NCI-H2029 treated with DMSO at 0.1 percent for 48 hours (cell line): Measurements from ENCODE around the gene ACAD10.

ENCODE experiments used
- DNase-seq: peaks from one replicate; lab custom pipeline; 2025; lab: John Stamatoyannopoulos, UW

ACAD10 gene

DNA sequence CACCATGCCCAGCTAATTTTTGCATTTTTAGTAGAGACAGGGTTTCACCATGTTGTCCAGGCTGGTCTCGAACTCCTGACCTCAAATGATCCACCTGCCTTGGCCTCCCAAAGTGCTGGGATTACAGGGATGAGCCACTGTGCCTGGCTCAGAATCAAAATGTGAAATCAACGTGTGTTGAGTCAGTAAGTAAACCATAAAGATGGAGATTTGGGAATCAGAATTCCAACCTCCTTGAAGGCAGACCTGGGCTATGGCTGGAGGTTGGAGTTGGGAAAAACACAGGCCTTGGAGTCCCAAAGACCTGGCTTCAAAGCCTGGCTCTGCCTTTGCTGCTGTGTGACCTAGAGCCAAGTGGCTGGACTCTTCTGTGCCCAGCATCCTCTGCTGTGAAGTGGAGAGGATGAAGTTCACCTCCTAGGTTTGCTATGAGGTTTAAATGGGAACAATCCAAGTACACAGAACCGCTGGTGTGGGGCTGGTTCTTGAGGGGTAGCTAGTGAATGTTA is 91.0 kb downstream of the ACAD10 start:
- no peak for DNase-seq

DNA sequence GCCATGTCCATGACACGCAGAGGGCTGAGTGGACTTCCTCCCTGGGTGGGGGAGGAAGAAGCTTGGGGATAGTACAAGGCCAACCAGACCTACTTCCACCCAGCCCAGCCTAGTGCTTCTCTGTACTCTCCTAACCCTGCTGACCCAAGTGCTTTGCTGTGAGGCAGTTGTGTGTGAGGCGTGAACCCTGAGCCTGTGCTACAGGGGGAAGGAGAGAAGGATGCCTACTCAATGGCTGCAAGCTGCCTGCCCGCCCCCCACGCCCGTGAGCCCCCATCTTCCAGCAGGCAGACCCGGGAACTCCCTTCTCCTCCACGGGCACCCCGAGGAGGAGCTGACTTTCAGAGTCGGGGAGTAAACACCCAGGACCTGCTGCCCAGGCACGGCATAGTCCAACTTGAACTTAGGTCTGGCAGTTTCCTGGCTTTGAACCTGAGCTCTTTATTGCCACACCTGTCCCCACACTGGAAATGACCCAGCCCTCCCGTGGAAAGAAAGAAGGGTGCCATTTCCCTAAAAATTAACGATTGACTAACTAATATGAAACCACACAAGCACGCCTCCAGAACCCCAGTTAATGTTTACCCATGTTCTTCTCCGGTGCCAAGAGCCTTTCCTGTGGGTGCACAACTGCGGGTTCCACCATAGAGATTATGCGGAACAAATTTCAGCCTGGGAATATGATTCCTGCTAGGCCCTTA is 91.6 kb downstream of the ACAD10 start:
- no peak for DNase-seq

DNA sequence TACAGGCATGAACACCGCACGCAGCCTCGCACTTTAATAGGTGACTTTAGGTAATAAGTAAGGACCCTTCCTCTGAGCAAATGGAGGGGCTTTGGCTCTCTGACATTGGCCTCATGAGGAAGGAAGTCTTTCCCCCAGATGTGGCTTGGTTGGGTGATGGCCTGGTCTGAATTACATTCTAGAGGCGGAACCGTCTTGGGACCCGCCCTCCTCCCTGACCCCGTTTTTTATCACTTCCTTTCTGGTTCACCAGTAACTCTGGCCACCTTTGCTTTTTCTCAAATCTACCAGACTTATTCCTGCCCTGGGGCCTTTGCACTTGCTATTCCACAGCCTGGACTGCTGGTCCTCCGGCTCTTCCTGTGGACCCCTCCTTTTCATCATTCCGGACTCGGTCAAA is 94.3 kb downstream of the ACAD10 start:
- DNase-seq = no peak

DNA sequence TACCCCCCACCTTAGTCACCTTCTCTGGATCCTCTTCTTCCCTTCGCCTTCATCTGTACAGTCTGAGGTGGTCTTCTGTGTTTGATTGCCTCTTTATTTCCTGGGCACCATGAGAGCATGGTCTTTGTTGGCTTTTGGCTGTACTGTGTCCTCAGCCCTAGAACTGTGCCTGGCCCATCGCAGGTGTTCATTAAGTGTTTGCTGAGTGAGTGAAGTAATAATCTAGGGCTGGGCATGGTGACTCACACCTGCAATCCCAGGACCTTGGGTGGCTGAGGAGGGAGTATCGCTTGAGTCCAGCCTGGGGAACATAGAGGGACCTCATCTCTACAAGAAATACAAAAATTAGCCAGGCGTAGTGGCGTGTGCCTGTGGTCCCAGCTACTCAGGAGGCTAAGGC is 94.8 kb downstream of the ACAD10 start:
- DNase-seq = no peak

DNA sequence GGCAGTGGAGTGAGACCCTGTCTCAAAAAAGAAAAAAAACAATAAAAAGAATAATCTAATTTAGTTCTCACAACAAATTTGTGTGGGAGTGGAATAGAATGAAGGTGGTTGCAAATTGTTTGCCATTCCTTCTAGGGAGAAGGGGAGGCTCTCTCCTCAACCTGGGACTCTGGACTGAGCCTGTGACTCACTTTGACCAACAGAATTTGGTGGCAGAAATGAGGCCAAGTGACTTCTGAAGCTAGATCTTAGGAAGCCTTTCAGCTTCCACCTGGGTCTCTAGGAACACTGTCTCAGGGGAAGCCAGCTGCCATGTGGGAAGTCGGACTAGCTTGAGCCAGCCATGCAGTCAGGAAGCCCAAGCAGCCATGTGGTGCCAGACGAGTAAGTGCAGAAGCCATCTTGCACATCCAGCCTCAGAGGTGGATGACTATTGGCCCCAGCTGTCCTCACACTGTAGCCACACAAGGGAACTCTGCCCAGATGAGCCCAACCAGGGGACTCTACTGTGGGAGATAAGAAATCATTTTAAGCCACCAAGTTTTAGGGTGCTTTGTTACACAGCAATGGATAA is 95.3 kb downstream of the ACAD10 start:
- no peak for DNase-seq

DNA sequence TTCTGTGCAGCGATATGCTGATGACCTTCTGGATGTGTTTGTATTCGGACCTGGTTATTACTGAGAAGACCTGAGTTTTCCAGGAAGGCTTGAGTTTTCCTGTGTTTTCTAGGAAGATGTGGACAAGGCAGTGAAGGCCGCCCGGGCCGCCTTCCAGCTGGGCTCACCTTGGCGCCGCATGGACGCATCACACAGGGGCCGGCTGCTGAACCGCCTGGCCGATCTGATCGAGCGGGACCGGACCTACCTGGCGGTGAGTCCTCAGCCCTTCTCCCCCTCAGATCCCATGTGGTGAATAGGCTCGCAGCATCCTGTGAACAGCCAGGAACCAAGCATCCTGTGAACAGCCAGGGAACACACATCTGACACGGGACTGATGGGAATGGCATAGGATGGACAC is 97.2 kb downstream of the ACAD10 start:
- DNase-seq = no peak

DNA sequence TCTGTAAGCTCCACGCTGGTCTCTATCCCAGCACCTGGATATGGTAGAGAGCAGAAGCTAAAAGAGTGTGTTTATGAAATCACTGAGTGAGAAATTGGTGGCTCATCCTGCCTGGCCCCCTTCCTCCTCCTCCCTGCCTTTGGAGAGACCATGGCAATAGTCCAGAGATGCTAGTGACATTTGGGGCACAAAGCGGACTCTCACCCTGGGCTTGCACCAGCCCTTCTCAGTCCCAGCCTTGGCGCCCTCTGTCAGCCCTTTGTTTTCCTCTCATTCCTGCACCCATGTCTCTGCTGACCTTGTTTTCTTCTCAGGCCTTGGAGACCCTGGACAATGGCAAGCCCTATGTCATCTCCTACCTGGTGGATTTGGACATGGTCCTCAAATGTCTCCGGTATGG is 99.1 kb downstream of the ACAD10 start:
- DNase-seq = no peak

DNA sequence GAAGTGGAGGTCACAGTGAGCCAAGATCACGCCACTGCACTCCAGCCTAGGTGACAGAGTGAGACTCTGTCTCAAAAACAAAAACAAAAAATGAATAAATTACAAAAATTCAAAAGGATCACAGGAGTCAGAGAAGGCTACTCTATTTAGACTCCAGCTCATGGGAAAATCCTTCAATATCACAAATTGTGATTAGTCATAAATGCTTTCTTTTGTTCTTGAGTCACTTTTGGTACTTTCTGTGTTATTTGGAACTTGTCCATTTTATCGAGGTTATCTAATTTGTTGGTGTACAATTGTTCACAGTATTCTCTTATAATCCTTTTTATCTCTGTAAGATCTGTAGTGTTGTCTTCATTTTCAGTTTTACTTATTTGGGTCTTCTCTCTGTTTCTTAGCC is 99.8 kb downstream of the ACAD10 start:
- DNase-seq = no peak

DNA sequence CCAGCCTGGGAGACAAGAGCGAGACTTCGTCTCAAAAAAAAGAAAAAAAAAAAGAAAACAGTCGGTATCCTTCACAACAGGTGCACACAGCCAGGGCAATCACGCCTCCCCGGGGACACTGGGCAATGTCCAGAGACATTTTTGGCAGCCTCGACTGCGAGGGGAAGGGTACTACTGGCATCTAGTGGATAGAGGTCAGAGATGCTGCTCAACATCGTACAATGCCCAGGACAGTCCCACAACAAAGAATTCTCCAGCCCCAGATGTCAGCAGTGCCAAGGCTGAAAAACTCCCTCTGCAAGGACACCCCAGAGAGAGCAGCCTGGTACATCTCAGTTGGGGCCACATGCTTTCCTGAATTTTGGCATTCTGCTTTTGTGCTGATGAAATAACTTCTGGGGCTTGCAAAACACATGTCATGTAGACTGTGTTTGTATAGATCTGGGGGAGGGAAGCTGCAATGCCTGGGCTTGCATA is 102.4 kb downstream of the ACAD10 start:
- DNase-seq = no peak

DNA sequence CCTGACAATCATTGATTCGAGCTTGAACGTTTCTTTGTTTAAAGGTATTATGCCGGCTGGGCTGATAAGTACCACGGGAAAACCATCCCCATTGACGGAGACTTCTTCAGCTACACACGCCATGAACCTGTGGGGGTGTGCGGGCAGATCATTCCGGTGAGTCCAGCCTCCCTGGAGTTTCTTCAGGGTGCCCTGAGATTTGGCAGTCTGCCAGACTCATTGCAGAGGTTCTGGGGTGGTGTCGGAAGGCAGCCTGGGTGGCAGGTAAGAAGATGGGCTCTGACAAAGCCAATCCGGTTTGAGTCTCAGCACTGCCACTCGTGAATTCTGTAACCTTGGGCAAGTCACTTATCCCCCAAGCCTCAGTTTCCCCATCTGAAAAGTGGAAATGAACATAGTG is 103.9 kb downstream of the ACAD10 start:
- no peak for DNase-seq

DNA sequence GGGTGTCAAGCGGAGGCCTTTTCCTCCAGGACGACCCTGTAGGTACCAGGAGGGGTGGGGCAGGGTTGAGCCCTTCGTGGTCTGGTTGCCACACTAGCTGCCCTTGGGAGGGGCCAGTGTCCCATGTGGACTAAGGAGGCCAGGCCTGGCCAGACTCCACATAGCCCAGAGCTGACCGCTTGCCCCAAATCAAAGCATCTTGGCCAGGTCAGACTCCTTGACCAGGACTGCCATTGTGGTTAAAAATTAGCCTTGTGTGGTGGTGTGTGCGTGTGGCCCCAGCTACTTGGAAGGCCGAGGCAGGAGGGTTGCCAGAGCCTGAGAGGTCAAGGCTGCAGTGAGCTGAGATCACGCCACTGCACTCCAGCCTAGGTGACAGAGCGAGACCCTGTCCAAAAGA is 105.7 kb downstream of the ACAD10 start:
- DNase-seq = no peak

DNA sequence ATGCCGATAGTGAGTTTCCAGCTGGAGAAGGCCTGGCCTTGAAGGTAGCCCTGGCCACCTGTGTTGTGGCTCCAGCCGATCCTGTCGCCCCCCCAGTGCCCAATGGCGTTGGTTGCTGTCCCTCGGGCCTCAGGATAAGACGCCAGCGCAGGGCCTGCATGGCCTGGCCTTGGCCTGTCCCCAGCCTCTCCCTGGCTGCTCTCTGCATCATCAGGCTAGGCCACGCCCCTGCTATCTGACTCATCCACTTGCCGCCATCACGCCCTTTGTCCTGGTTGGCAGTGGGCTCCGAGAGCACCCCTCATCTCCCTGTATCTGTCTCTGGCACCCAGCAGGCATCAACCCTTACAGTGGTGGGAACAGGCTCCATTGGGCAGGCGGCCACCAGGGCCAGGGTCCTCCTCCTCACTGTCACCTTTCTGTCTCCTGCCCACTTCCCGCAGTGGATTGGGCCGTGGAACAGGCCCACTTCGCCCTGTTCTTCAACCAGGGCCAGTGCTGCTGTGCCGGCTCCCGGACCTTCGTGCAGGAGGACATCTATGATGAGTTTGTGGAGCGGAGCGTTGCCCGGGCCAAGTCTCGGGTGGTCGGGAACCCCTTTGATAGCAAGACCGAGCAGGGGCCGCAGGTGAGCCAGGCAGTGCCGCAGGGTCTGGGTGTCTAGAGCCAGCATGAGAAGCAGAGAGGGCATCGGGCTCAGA is 106.5 kb downstream of the ACAD10 start:
- DNase-seq = no peak

DNA sequence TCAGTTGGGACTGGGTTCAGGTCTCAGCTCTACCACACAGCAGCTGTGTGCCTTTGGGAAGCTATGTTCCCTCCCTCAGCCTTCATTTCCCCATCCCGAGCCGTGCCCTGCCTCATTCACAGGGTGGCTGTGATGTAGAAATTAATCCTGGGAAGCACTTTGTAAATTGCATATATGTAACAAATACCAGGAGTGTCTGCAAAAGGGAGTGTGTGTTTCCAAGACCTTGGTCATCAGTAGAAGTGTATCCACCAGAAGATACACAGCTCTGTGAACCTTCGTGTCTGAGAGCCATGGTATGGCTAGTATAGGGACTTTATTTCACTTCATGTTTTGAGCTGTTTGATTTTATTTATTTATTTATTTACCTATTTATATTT is 107.0 kb downstream of the ACAD10 start:
- no peak for DNase-seq

DNA sequence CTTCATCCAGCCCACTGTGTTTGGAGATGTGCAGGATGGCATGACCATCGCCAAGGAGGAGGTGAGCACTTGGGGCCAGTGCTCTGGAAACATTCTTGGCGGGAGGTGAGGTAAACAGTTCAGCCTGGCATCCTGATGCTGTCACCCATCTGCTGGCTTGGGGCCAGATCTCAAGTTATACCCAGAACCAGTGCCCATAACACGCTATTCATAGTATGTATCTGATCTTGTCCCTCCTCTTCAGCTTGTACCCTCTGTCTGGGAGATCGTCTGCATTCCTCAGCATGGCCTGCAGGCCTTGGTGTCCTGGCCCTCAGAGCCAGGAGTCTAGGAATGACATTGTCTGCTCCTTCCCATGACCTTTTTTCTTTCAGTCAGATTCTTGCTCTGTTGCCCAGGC is 112.3 kb downstream of the ACAD10 start:
- DNase-seq = no peak

DNA sequence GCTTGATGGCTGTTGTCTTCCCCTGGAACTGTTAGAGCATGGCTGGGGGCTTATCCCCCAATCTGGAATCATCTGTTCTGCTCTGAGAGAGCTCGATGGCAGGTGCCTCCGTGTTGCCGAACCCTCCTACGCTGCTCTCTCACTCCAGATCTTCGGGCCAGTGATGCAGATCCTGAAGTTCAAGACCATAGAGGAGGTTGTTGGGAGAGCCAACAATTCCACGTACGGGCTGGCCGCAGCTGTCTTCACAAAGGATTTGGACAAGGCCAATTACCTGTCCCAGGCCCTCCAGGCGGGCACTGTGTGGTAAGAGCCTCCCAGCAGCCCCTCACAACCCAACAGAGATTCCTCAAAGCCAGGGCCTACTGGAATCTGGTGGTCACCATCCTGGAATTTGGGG is 113.9 kb downstream of the ACAD10 start:
- no peak for DNase-seq

DNA sequence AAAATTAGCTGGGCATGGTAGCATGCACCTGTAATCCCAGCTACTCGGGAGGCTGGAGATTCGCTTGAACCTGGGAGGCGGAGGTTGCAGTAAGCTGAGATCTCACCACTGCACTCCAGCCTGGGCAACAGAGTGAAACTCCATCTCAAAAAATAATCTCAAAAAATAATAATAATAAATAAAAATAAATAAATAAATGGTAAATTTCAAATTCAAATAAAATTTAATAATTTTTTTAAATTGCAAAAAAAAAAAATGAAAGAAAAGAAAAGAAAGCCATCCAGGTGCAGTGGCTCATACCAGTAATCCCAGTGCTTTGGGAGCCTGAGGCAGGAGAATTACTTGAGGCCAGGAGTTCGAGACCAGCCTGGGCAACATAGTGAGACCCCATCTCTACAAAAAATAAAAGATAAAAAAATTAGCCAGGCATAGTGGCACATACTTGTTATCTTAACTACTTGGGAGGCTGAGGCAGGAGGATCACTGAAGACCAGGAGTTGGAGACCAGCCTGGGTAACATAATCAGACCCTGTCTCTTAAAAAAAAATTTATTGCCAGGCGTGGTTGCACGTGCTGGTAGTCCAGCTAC is 117.3 kb downstream of the ACAD10 start:
- DNase-seq = no peak

DNA sequence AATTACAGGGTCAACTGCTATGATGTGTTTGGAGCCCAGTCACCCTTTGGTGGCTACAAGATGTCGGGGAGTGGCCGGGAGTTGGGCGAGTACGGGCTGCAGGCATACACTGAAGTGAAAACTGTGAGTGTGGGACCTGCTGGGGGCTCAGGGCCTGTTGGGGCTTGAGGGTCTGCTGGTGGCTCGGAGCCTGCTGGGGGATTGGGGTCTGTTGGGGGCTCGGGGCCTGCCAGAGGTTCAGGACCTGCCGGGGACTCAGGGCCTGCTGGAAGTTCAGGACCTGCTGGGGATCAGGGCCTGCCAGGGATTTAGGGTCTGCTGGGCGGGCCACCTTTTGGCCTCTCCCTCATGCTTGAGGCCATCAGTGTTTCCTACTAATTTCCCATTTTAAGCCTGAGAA is 118.0 kb downstream of the ACAD10 start:
- no peak for DNase-seq

DNA sequence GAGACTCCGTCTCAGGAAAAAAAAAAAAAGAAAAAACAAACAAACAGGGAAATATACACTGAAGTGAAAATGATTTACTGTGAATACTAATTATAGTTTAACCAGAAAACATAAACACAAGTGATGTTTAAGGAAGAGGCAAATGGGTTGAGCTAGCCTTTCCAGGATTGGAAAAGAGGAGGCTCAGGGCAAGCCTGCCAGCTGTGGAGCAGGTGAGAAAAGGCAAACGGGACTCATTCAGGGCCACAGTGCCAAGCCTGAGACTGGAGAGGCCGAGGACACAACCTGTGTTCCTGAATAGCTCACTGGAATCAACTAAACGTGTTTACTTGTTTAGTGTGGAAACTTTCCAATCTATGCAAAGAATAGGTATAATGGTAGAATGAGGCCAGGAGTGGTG is 120.5 kb downstream of the ACAD10 start:
- no peak for DNase-seq
